Mucosa of descending colon (tissue), 3 donors: ENCODE data around the gene ALG2. TPM values are rescaled to one million over a fixed set of nuclear protein-coding genes. Genes with fewer than 3 reads are reported as not detected.
"Not testable (repeated sequence)": the region's sequence is repeated elsewhere in the genome, so short reads cannot be mapped to it uniquely, and the experiment has no call there.

Source experiments
- ATAC-seq: fragments of 200-7000 bp; cut with Tn5 transposase; one replicate; pipeline ENCODE4 v1.9.1; 2020; ENCODE audit warnings: mild to moderate bottlenecking, moderate library complexity
- DNase-seq, 3 donors: peaks; one replicate each; pipeline ENCODE4 v3.0.0-alpha.2; 2020
- H3K36me3 ChIP-seq: fragments of 200-600 bp; one replicate; pipeline ENCODE4 v1.8.0; 2021; ENCODE audit warnings: low read depth, mild to moderate bottlenecking
- H3K4me1 ChIP-seq: fragments of 200-600 bp; one replicate; pipeline ENCODE4 v1.8.0; 2021; ENCODE audit warnings: low read depth, mild to moderate bottlenecking
- H3K4me3 ChIP-seq: fragments of 200-600 bp; one replicate; pipeline ENCODE4 v1.8.0; 2021; ENCODE audit warnings: mild to moderate bottlenecking
- H3K9me3 ChIP-seq: fragments of 200-600 bp; one replicate; pipeline ENCODE4 v1.8.0; 2021; ENCODE audit warnings: mild to moderate bottlenecking
- intact Hi-C, 2 donors: fragments of 100-400 bp; cut with DNase I in 1 of 2; cut with micrococcal nuclease in 1 of 2; formaldehyde crosslinking; loops; one replicate each; pipeline versions ENCODE4 v1.11.0 to v1.11.1; 2022; cut with DNase I, micrococcal nuclease
- total RNA-seq, 3 donors: library from RNA; stranded (reverse); fragmentation: NEBNext Ultra II Directional in 2 of 3; extraction: Animal tissue kit (Norgen Biotek cat#: 25700) in 2 of 3; gene quantifications; one replicate each; pipeline versions ENCODE4 v1.2.1 to v1.2.4, GENCODE V29; 2021 to 2023
- TF ChIP-seq, protein P1 (sequence below): fragments of 200-600 bp; IDR thresholded peaks from one replicate; pipeline ENCODE4 v1.8.0; 2022; ENCODE audit warnings: antibody characterized with exemption, mild to moderate bottlenecking
- donor health status: DM: no; HTN: no; CAD: no; lungs with moderate emphysema.
- donor health status: DM: no; HTN: no; CAD: no.
- donor health status: DM: no; HTN: yes; CAD: no.

ALG2 gene
- total RNA-seq, 3 donors from 2014 or later, result 27.0 to 30.5 (median 30.0) TPM

DNA sequence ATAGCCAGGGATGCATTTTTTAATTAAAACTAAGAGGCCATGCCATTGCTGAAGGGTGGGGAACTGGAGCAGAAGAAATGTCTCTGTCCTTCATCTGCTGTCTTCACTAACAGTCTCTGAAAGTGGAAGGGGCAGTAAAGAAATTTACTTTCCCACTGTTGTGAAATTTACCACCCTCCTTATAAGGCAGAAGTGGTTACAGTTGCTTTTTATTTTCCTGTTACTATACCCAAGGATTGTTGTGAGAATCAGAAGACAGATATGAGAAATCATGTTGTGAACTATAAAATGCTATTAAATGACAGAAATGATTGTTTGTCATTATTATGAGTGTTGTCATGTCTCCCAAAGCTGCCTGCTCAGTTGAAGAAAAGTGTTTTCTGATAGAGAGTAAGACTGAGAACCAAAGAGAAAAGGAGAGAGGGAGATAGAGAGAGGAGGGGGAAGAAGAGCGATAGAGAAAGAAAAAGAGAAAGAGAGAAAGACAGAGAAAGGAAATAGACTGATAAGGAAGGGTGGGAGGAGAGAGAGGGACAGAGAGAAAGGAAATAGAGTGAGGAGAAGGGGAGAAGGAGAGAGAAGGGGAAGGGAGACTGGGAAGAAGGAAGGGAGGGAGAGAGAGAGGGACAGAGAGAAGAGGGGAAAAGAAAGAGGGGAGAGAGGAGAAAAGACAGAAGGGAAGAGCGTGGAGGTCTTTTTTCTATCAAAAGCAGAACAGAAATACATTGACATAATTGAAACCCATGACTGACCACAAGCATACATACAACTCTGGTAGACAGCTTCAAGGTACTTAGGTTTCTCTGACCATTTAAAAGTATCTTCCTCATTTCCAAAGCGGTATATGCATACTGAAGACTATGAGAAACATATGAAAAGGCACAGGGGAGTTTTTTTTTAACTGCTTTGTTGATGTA lies 22.9 kb upstream of the ALG2 start:
- Histone ChIP-seq H3K36me3 (no peaks in the 10 kb centered on the region), H3K9me3 (no peaks in the 10 kb centered on the region), H3K4me3 (no peak overlapping the region), H3K4me1 (no peaks in the 10 kb centered on the region)
- TF ChIP-seq, protein P1, sequence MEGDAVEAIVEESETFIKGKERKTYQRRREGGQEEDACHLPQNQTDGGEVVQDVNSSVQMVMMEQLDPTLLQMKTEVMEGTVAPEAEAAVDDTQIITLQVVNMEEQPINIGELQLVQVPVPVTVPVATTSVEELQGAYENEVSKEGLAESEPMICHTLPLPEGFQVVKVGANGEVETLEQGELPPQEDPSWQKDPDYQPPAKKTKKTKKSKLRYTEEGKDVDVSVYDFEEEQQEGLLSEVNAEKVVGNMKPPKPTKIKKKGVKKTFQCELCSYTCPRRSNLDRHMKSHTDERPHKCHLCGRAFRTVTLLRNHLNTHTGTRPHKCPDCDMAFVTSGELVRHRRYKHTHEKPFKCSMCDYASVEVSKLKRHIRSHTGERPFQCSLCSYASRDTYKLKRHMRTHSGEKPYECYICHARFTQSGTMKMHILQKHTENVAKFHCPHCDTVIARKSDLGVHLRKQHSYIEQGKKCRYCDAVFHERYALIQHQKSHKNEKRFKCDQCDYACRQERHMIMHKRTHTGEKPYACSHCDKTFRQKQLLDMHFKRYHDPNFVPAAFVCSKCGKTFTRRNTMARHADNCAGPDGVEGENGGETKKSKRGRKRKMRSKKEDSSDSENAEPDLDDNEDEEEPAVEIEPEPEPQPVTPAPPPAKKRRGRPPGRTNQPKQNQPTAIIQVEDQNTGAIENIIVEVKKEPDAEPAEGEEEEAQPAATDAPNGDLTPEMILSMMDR, result no peak
- no peak for ATAC-seq
- intact Hi-C loops, result no loop called here
- DNase-seq, result no peak

GRCh38 chr9:99241106-99241505 lies 19.4 kb upstream of the ALG2 start:
- no peak for DNase-seq
- Histone ChIP-seq H3K9me3 (no peaks in the 10 kb centered on the region), H3K4me3 (no peak overlapping the region), H3K4me1 (no peaks in the 10 kb centered on the region), H3K36me3 (no peaks in the 10 kb centered on the region)
- no peak for ATAC-seq
- TF ChIP-seq, protein P1, result no peak
- intact Hi-C loops, result no loop called here

- DNase-seq (no peak), ATAC-seq (no peak)
- intact Hi-C loops, result no loop called here
- H3K36me3 ChIP-seq, result no peaks in the 10 kb centered on the region
- H3K4me3 ChIP-seq, result no peak overlapping the region
- TF ChIP-seq, protein P1, result no peak
- no peaks in the 10 kb centered on the region for H3K4me1 ChIP-seq
- no peaks in the 10 kb centered on the region for H3K9me3 ChIP-seq
Measured at GRCh38 chr9:99239341-99240060, 17.8 kb upstream of the ALG2 start.

DNA sequence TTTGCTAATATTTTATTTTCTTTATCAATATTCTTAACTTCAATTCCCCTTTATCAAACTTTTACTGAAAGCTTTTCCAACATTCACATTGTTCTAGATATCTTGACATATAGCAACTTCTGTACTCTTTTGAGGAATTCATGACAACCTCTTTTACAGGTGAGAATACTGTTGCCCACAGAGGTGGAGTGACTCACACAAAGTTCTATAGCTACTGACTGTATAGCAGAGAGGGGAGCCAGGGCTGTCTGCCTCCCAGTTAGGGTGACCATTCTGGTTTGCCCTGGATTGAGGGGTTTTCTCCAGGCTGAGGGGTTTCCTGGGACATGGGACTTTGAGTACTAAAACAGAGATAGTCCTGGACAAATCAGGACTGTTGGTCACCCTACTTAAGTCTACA lies 16.6 kb upstream of the ALG2 start:
- DNase-seq, result no peak
- ATAC-seq, result no peak
- Histone ChIP-seq H3K9me3 (no peaks in the 10 kb centered on the region), H3K4me1 (no peaks in the 10 kb centered on the region), H3K36me3 (no peaks in the 10 kb centered on the region), H3K4me3 (no peak overlapping the region)
- intact Hi-C loops, result no loop called here
- TF ChIP-seq, protein P1, result no peak

DNA sequence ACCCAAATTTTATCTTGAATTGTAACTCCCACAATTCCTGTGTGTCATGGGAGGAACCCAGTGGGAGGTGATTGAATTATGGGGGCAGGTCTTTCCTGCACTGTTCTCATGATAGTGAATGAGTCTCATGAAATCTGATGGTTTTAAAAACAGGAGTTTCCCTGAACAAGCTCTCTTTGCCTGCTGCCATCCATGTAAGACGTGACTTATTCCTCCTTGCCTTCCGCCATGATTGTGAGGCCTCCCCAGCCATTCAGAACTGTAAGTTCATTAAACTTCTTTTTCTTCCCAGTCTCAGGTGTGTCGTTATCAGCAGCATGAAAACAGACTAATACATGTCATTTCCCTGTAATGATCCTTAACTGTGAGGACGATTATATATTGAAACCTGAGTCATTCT lies 16.1 kb upstream of the ALG2 start:
- intact Hi-C loops, ATAC-seq, H3K36me3 ChIP-seq, DNase-seq, H3K4me1 ChIP-seq, H3K4me3 ChIP-seq, H3K9me3 ChIP-seq: not testable (repeated sequence)

DNA sequence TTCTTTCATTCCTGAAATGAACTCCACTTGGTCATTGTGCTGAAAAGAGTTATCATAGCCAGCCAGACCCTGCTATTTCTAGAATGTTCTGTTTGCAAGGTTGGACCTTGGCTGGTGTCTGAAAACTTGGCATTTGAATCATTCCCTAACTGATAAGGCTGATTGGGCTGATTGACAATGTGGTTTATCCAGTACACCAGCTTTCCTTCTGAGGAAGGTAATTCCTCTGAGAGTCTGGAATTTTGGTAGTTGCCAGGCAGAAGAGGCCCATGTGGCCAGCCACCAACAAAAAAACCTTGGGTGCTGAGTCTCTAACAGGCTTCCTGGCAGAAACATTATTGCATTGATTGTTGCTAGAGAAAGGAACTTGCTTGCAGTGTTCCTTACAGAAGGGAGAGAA lies 15.6 kb upstream of the ALG2 start:
- intact Hi-C loops, result no loop called here
- TF ChIP-seq, protein P1, result no peak

More for the DNA sequence above, 15.6 kb upstream of the ALG2 start:
- DNase-seq (no peak), ATAC-seq (no peak)
- no peaks in the 10 kb centered on the region for H3K9me3 ChIP-seq
- H3K36me3 ChIP-seq, result no peaks in the 10 kb centered on the region
- no peak overlapping the region for H3K4me3 ChIP-seq
- H3K4me1 ChIP-seq, result no peaks in the 10 kb centered on the region
